HCT116 (cell line): ENCODE results near the gene GALK1. TPM values are rescaled to one million over a fixed set of nuclear protein-coding genes. Genes with fewer than 3 reads are reported as not detected.

Experiments
- ATAC-seq: fragments of 200-7000 bp; cut with Tn5 transposase; 2 replicates; pipeline ENCODE4 v1.9.1; 2020; ENCODE audit warnings: mild to moderate bottlenecking, moderate library complexity
- BruUV-seq: library from RNA; stranded (reverse); fragments of 400-500 nt; replicated peaks from 2 replicates; lab custom pipeline; 2021; lab: Mats Ljungman, UMichigan
- CTCF ChIA-PET: fragments of 300-600 bp; sonication (Branson Sonifier 250); formaldehyde crosslinking; loops from one replicate; lab custom pipeline; 2021; ENCODE audit warnings: antibody characterized with exemption; lab: Charles Lee
- POLR2A ChIA-PET: fragments of 300-600, 350-600 bp; sonication (Branson Sonifier 250); formaldehyde crosslinking; loops from one replicate; lab custom pipeline; 2021; ENCODE audit warnings: antibody characterized with exemption; lab: Charles Lee
- RAD21 ChIA-PET, 2 experiments: fragments of 300-600 bp; sonication (Branson Sonifier 250); formaldehyde crosslinking; loops; one replicate each; lab custom pipeline; 2023; ENCODE audit warnings: low total read pairs in 2 of 2; ENCODE audit not compliant: uncharacterized antibody in 2 of 2, unreplicated experiment in 2 of 2, low non-redundant PET in 1 of 2; lab: Charles Lee
- DNase-seq: peaks from one replicate; pipeline ENCODE4 v3.0.0-alpha.2; 2010; ENCODE audit warnings: low read depth, low spot score
- H2AFZ ChIP-seq: fragments of 200-600 bp; shearing (Covaris generic), sonication (generic); 2 replicates; pipeline ENCODE4 v1.6.1; 2017; ENCODE audit warnings: low read depth, mixed run types, mixed read lengths, antibody characterized with exemption, low read length; ENCODE audit not compliant: poor library complexity, severe bottlenecking
- H3K27ac ChIP-seq: 2 replicates; pipeline ENCODE4 v1.5.1; 2012; ENCODE audit warnings: low read depth, low read length
- H3K27me3 ChIP-seq: fragments of 200-600 bp; sonication (generic); 2 replicates; pipeline ENCODE4 v1.6.1; 2016; ENCODE audit warnings: mixed run types, low read length, mixed read lengths; ENCODE audit not compliant: insufficient read depth
- H3K36me3 ChIP-seq, 2 experiments: fragments of 200-500 bp in 1 of 2; fragments of 200-600 bp in 1 of 2; sonication (Bioruptor generic) in 1 of 2; sonication (generic) in 1 of 2; 2 replicates each; pipeline versions ENCODE4 v1.5.1 to v1.6.1; 2014 to 2016; ENCODE audit warnings: low read length in 2 of 2, inconsistent platforms in 1 of 2, mixed read lengths in 1 of 2, mixed run types in 1 of 2; ENCODE audit not compliant: insufficient read depth in 2 of 2, control insufficient read depth in 1 of 2
- H3K4me1 ChIP-seq, 2 experiments: fragments of 200-600 bp in 1 of 2; sonication (generic) in 1 of 2; 2 replicates each; pipeline versions ENCODE4 v1.5.1 to v1.6.1; 2012 to 2017; ENCODE audit warnings: low read length in 2 of 2, inconsistent platforms in 1 of 2, mild to moderate bottlenecking in 1 of 2, mixed read lengths in 1 of 2, mixed run types in 1 of 2, moderate library complexity in 1 of 2; ENCODE audit not compliant: insufficient read depth in 2 of 2, control insufficient read depth in 1 of 2
- H3K4me2 ChIP-seq: fragments of 200-600 bp; sonication (generic); 2 replicates; pipeline ENCODE4 v1.6.1; 2017; ENCODE audit warnings: mixed run types, low read length, mixed read lengths
- H3K4me3 ChIP-seq, 2 experiments: fragments of 200-600 bp in 1 of 2; sonication (generic) in 1 of 2; replicated peaks in 1 of 2; 2 replicates each; pipeline ENCODE4 v1.5.1; 2011 to 2016; ENCODE audit warnings: low read length in 2 of 2, control low read depth in 1 of 2, low read depth in 1 of 2, mild to moderate bottlenecking in 1 of 2, mixed read lengths in 1 of 2, mixed run types in 1 of 2
- H3K79me2 ChIP-seq: fragments of 200-600 bp; sonication (generic); 2 replicates; pipeline ENCODE4 v1.6.1; 2017; ENCODE audit warnings: mild to moderate bottlenecking, mixed run types, low read length, moderate library complexity, mixed read lengths; ENCODE audit not compliant: insufficient read depth
- H3K9ac ChIP-seq: fragments of 200-600 bp; sonication (generic); 2 replicates; pipeline ENCODE4 v1.6.1; 2016; ENCODE audit warnings: low read length, mixed read lengths
- H3K9me2 ChIP-seq: fragments of 200-600 bp; sonication (generic), shearing (Covaris generic); 2 replicates; pipeline ENCODE4 v1.6.1; 2017; ENCODE audit warnings: mixed run types, mild to moderate bottlenecking, moderate library complexity; ENCODE audit not compliant: insufficient read depth
- H3K9me3 ChIP-seq, 2 experiments: fragments of 200-500 bp in 1 of 2; fragments of 200-600 bp in 1 of 2; sonication (Bioruptor generic) in 1 of 2; sonication (generic) in 1 of 2; 2 replicates each; pipeline ENCODE4 v1.6.1; 2014 to 2017; ENCODE audit warnings: low read length in 2 of 2, mixed read lengths in 2 of 2, inconsistent platforms in 1 of 2, low read depth in 1 of 2, mild to moderate bottlenecking in 1 of 2, mixed run types in 1 of 2, moderate library complexity in 1 of 2; ENCODE audit not compliant: control insufficient read depth in 1 of 2, insufficient read depth in 1 of 2
- H4K20me1 ChIP-seq: fragments of 200-600 bp; sonication (generic), shearing (Covaris generic); 2 replicates; pipeline ENCODE4 v1.6.1; 2017; ENCODE audit warnings: mixed run types, mild to moderate bottlenecking, moderate library complexity; ENCODE audit not compliant: insufficient read depth
- CTCF ChIP-seq, 3 experiments: fragments of 200-600 bp in 1 of 3; sonication (generic) in 1 of 3; IDR thresholded peaks in 2 of 3; conservative IDR thresholded peaks in 1 of 3; 2 replicates each; pipeline ENCODE4 v1.5.1; 2012 to 2017; ENCODE audit warnings: low read depth in 2 of 3, low read length in 2 of 3, antibody characterized with exemption in 1 of 3, borderline replicate concordance in 1 of 3, control low read depth in 1 of 3, mild to moderate bottlenecking in 1 of 3, mixed read lengths in 1 of 3, mixed run types in 1 of 3, moderate library complexity in 1 of 3; ENCODE audit not compliant: insufficient read depth in 1 of 3
- EGR1 ChIP-seq: IDR thresholded peaks from 2 replicates; pipeline ENCODE4 v1.6.1; 2012; ENCODE audit warnings: low read depth
- ELF1 ChIP-seq: IDR thresholded peaks from 2 replicates; pipeline ENCODE4 v1.6.1; 2012; ENCODE audit warnings: low read depth, borderline replicate concordance
- EZH2 ChIP-seq: fragments of 200-600 bp; sonication (generic); IDR thresholded peaks from 2 replicates; pipeline ENCODE4 v1.6.1; 2017; ENCODE audit warnings: antibody characterized with exemption, mixed run types
- EZH2phosphoT487 ChIP-seq: fragments of 200-600 bp; IDR thresholded peaks from 2 replicates; pipeline ENCODE4 v1.6.1; 2018; ENCODE audit warnings: antibody characterized with exemption, borderline replicate concordance
- JUND ChIP-seq: IDR thresholded peaks from 2 replicates; pipeline ENCODE4 v1.6.1; 2012
- MAX ChIP-seq: IDR thresholded peaks from 2 replicates; pipeline ENCODE4 v1.6.1; 2012
- POLR2A ChIP-seq: IDR thresholded peaks from 2 replicates; pipeline ENCODE4 v1.7.0; 2011; ENCODE audit warnings: borderline replicate concordance; ENCODE audit not compliant: insufficient read depth, insufficient read length; ENCODE audit errors: extremely low read depth
- POLR2AphosphoS5 ChIP-seq: IDR thresholded peaks from 2 replicates; pipeline ENCODE4 v1.6.1; 2011; ENCODE audit warnings: mild to moderate bottlenecking, low read depth, low read length, moderate library complexity
- REST ChIP-seq: IDR thresholded peaks from 2 replicates; pipeline ENCODE4 v1.6.1; 2012; ENCODE audit warnings: low read depth
- SRF ChIP-seq: IDR thresholded peaks from 2 replicates; pipeline ENCODE4 v1.6.1; 2012; ENCODE audit warnings: low read depth
- TCF7L2 ChIP-seq: IDR thresholded peaks from 2 replicates; pipeline ENCODE4 v1.7.0; 2011; ENCODE audit warnings: borderline replicate concordance, inconsistent platforms; ENCODE audit not compliant: insufficient read depth, insufficient read length; ENCODE audit errors: extremely low read depth
- YY1 ChIP-seq: IDR thresholded peaks from 2 replicates; pipeline ENCODE4 v1.6.1; 2011; ENCODE audit warnings: low read length, low read depth, moderate library complexity, mild to moderate bottlenecking; ENCODE audit not compliant: insufficient replicate concordance; ENCODE audit errors: extremely low read depth
- intact Hi-C: fragments of 100-400 bp; cut with micrococcal nuclease; formaldehyde crosslinking; loops from 2 replicates; pipeline ENCODE4 v1.10.0; 2022
- total RNA-seq: library from RNA; stranded (reverse); gene quantifications from one replicate; pipeline ENCODE4 v1.2.1, GENCODE V29; 2021; ENCODE audit not compliant: unreplicated experiment

GALK1 gene
- total RNA-seq, 1 experiment from 2014 or later, result 57.8 TPM

- TF ChIP-seq SRF (no peak), POLR2AphosphoS5 (no peak), EZH2phosphoT487 (no peak), CTCF (IDR thresholded peaks at IDR 0.05 in 2 of 3, conservative IDR thresholded peaks at IDR 0.05 in 1 of 3; ENCODE audit: borderline replicate concordance in 1 of 3, insufficient read depth in 1 of 3, low read depth in 2 of 3, low read length in 2 of 3) (no peak), JUND (no peak), EZH2 (no peak), TCF7L2 (no peak), ELF1 (no peak), REST (no peak), EGR1 (no peak), YY1 (no peak), MAX (no peak), POLR2A (no peak)
- no peaks in the 10 kb centered on the region for H3K27me3 ChIP-seq
- ChIA-PET POLR2A (no interaction called here), CTCF (no interaction called here), RAD21 (no interaction called here)
- no peaks in the 10 kb centered on the region for H3K4me1 ChIP-seq
- H3K36me3 ChIP-seq, result peaks cover 34 to 79% of the 10 kb centered on the region in 2 experiments
- H3K27ac ChIP-seq, result no peak overlapping the region; the same call in 1 of the 2 replicates
- no TSS peak for BruUV-seq
- H3K79me2 ChIP-seq, result no peaks in the 10 kb centered on the region; the same call in 1 of the 2 replicates
- intact Hi-C loops, result loop anchor here (10.0 kb wide), 1 partner anchor 225 kb away; the partner anchor contains the start of genes CASKIN2 and TSEN54
- no peak overlapping the region for H3K4me3 ChIP-seq
- no peak overlapping the region for H2AFZ ChIP-seq
- H3K9me2 ChIP-seq, result no peaks in the 10 kb centered on the region
- ATAC-seq (no peak), DNase-seq (no peak)
- H3K9ac ChIP-seq, result no peak overlapping the region
- H3K9me3 ChIP-seq, result no peaks in the 10 kb centered on the region
- H4K20me1 ChIP-seq, result no peaks in the 10 kb centered on the region
- no peak overlapping the region for H3K4me2 ChIP-seq
Measured at GRCh38 chr17:75740215-75740614, 24.8 kb downstream of the GALK1 start.
